H1 (cell line): Measurements from ENCODE around the gene ANAPC2. TPM values are rescaled to one million over a fixed set of nuclear protein-coding genes. Genes with fewer than 3 reads are reported as not detected.

Experiments
- CHD1 ChIP-seq: IDR thresholded peaks from 2 replicates; pipeline ENCODE4 v1.6.1; 2012; ENCODE audit warnings: low read depth, low read length, improper control_type of control experiment
- CREB1 ChIP-seq: IDR thresholded peaks from 2 replicates; pipeline ENCODE4 v1.6.1; 2012; ENCODE audit warnings: inconsistent platforms
- CTBP2 ChIP-seq: IDR thresholded peaks from 2 replicates; pipeline ENCODE4 v1.7.0; 2011; ENCODE audit warnings: borderline replicate concordance, mild to moderate bottlenecking, moderate library complexity, mixed read lengths, low read length; ENCODE audit not compliant: insufficient read depth, insufficient read length
- EGR1 ChIP-seq: IDR thresholded peaks from 2 replicates; pipeline ENCODE4 v1.6.1; 2011; ENCODE audit warnings: low read depth, low read length, borderline replicate concordance
- RNF2 ChIP-seq: fragments of 200-900, 300-1000 bp; sonication (generic); IDR thresholded peaks from 2 replicates; pipeline ENCODE4 v1.7.1; 2016; ENCODE audit warnings: borderline replicate concordance, low read depth, mild to moderate bottlenecking, antibody characterized with exemption, low read length; ENCODE audit not compliant: poor library complexity, severe bottlenecking; ENCODE audit errors: missing control alignments
- SIRT6 ChIP-seq: IDR thresholded peaks from one replicate; pipeline ENCODE4 v1.7.1; 2012; ENCODE audit warnings: low read length, inconsistent platforms
- SP2 ChIP-seq: IDR thresholded peaks from 2 replicates; pipeline ENCODE4 v1.6.1; 2012; ENCODE audit warnings: mild to moderate bottlenecking, low read length, inconsistent platforms
- TAF1 ChIP-seq: IDR thresholded peaks from 2 replicates; pipeline ENCODE4 v1.6.1; 2011; ENCODE audit warnings: mild to moderate bottlenecking, low read depth, low read length
- TBP ChIP-seq: IDR thresholded peaks from 2 replicates; pipeline ENCODE4 v1.6.1; 2011; ENCODE audit warnings: low read depth, low read length, improper control_type of control experiment
- polyA plus RNA-seq, 7 experiments: library from polyadenylated mRNA; depleted of rRNA in 3 of 7; stranded (reverse) in 5 of 7; unstranded in 2 of 7; fragments of >200 nt in 5 of 7; fragments of 200-250 nt in 2 of 7; gene quantifications; 1 replicate in 5 of 7; 2 replicates in 1 of 7; 4 replicates in 1 of 7; pipeline versions ENCODE4 v1.2.1 to v1.2.3, GENCODE V29; 2011 to 2013; ENCODE audit warnings: missing spikeins in 2 of 7, mixed read lengths in 2 of 7
- total RNA-seq: library from RNA; stranded (reverse); fragmentation: NEBNext Ultra II Directional; extraction: Animal tissue kit (Norgen Biotek cat#: 25700); gene quantifications from 2 replicates; pipeline ENCODE4 v1.2.1, GENCODE V29; 2021
- TF ChIP-seq, protein P1 (sequence below): fragments of 300-600 bp; sonication (generic); IDR thresholded peaks from 2 replicates; pipeline ENCODE4 v1.7.1; 2012; ENCODE audit warnings: low read length, moderate library complexity, mild to moderate bottlenecking, inconsistent platforms; ENCODE audit not compliant: insufficient replicate concordance

ANAPC2 gene
- total and polyA plus RNA-seq, 2 of the 8 experiments (the other 6 are each of a cell fraction or from before 2014, with no cell fraction given), result 30.2 to 37.7 TPM

DNA sequence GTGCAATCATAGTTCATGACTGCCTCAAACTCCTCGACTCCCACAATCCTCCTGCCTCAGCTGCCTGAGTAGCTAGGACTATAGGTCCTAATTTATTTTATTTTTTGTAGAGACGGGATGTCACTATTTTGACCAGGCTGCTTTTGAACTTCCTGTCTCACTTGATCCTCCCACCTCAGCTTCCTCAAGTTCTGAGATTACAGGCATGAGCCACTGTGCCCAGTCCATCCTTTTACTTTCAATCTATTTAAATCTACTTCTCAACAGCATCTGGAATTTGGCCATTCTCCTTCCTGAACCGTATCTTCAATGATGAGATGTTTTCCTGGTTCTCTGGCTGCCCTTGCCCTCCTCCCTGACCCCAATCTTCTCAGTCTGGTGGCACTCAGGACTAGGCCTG, 61.6 kb downstream of the ANAPC2 start (continued):
- TF ChIP-seq, protein P1, sequence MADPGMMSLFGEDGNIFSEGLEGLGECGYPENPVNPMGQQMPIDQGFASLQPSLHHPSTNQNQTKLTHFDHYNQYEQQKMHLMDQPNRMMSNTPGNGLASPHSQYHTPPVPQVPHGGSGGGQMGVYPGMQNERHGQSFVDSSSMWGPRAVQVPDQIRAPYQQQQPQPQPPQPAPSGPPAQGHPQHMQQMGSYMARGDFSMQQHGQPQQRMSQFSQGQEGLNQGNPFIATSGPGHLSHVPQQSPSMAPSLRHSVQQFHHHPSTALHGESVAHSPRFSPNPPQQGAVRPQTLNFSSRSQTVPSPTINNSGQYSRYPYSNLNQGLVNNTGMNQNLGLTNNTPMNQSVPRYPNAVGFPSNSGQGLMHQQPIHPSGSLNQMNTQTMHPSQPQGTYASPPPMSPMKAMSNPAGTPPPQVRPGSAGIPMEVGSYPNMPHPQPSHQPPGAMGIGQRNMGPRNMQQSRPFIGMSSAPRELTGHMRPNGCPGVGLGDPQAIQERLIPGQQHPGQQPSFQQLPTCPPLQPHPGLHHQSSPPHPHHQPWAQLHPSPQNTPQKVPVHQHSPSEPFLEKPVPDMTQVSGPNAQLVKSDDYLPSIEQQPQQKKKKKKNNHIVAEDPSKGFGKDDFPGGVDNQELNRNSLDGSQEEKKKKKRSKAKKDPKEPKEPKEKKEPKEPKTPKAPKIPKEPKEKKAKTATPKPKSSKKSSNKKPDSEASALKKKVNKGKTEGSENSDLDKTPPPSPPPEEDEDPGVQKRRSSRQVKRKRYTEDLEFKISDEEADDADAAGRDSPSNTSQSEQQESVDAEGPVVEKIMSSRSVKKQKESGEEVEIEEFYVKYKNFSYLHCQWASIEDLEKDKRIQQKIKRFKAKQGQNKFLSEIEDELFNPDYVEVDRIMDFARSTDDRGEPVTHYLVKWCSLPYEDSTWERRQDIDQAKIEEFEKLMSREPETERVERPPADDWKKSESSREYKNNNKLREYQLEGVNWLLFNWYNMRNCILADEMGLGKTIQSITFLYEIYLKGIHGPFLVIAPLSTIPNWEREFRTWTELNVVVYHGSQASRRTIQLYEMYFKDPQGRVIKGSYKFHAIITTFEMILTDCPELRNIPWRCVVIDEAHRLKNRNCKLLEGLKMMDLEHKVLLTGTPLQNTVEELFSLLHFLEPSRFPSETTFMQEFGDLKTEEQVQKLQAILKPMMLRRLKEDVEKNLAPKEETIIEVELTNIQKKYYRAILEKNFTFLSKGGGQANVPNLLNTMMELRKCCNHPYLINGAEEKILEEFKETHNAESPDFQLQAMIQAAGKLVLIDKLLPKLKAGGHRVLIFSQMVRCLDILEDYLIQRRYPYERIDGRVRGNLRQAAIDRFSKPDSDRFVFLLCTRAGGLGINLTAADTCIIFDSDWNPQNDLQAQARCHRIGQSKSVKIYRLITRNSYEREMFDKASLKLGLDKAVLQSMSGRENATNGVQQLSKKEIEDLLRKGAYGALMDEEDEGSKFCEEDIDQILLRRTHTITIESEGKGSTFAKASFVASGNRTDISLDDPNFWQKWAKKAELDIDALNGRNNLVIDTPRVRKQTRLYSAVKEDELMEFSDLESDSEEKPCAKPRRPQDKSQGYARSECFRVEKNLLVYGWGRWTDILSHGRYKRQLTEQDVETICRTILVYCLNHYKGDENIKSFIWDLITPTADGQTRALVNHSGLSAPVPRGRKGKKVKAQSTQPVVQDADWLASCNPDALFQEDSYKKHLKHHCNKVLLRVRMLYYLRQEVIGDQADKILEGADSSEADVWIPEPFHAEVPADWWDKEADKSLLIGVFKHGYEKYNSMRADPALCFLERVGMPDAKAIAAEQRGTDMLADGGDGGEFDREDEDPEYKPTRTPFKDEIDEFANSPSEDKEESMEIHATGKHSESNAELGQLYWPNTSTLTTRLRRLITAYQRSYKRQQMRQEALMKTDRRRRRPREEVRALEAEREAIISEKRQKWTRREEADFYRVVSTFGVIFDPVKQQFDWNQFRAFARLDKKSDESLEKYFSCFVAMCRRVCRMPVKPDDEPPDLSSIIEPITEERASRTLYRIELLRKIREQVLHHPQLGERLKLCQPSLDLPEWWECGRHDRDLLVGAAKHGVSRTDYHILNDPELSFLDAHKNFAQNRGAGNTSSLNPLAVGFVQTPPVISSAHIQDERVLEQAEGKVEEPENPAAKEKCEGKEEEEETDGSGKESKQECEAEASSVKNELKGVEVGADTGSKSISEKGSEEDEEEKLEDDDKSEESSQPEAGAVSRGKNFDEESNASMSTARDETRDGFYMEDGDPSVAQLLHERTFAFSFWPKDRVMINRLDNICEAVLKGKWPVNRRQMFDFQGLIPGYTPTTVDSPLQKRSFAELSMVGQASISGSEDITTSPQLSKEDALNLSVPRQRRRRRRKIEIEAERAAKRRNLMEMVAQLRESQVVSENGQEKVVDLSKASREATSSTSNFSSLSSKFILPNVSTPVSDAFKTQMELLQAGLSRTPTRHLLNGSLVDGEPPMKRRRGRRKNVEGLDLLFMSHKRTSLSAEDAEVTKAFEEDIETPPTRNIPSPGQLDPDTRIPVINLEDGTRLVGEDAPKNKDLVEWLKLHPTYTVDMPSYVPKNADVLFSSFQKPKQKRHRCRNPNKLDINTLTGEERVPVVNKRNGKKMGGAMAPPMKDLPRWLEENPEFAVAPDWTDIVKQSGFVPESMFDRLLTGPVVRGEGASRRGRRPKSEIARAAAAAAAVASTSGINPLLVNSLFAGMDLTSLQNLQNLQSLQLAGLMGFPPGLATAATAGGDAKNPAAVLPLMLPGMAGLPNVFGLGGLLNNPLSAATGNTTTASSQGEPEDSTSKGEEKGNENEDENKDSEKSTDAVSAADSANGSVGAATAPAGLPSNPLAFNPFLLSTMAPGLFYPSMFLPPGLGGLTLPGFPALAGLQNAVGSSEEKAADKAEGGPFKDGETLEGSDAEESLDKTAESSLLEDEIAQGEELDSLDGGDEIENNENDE, result no peak
- TF ChIP-seq CHD1, result no peak
- no peak for TF ChIP-seq EGR1
- no peak for TF ChIP-seq CTBP2
- no peak for TF ChIP-seq SP2
- TF ChIP-seq SIRT6, result no peak
- no peak for TF ChIP-seq RNF2
- no peak for TF ChIP-seq TBP
- no peak for TF ChIP-seq TAF1
- no peak for TF ChIP-seq CREB1
